Gastrocnemius medialis (tissue), 4 donors: ENCODE data around the gene KIR3DL1. TPM values are rescaled to one million over a fixed set of nuclear protein-coding genes. Genes with fewer than 3 reads are reported as not detected.

Experiments
- ATAC-seq, 2 donors: fragments of 150-250 bp; one replicate each; pipeline ENCODE4 v1.9.1; 2016
- DNase-seq, 2 donors: peaks; one replicate each; pipeline ENCODE4 v3.0.0-alpha.2; 2019
- H3K27ac ChIP-seq, 4 donors: fragments of 200-600 bp; sonication (generic); 1 replicate in 1 of 4; 2 replicates in 3 of 4; pipeline ENCODE4 v1.5.1; 2016 to 2018; ENCODE audit warnings: mild to moderate bottlenecking in 2 of 4, moderate library complexity in 1 of 4
- H3K27me3 ChIP-seq, 3 donors: fragments of 200-600 bp; sonication (generic) in 2 of 3; 1 replicate in 1 of 3; 2 replicates in 2 of 3; pipeline versions ENCODE4 v1.5.1 to v1.6.0; 2016 to 2019; ENCODE audit warnings: mild to moderate bottlenecking in 1 of 3, moderate library complexity in 1 of 3
- H3K36me3 ChIP-seq, 2 donors: fragments of 200-600 bp; sonication (generic) in 1 of 2; one replicate each; pipeline ENCODE4 v1.5.1; 2017 to 2018
- H3K4me1 ChIP-seq, 2 donors: fragments of 200-600 bp; sonication (generic) in 1 of 2; one replicate each; pipeline ENCODE4 v1.5.1; 2016 to 2017; ENCODE audit warnings: mild to moderate bottlenecking in 2 of 2
- H3K4me3 ChIP-seq, 4 donors: fragments of 200-600 bp; sonication (generic) in 3 of 4; 1 replicate in 1 of 4; 2 replicates in 3 of 4; pipeline ENCODE4 v1.5.1; 2016 to 2019; ENCODE audit warnings: mild to moderate bottlenecking in 2 of 4
- H3K9me3 ChIP-seq, 3 donors: fragments of 200-600 bp; sonication (generic) in 2 of 3; 1 replicate in 1 of 3; 2 replicates in 2 of 3; pipeline ENCODE4 v1.5.1; 2016 to 2019
- POLR2A ChIP-seq, 2 donors: fragments of 450-650 bp; IDR thresholded peaks; one replicate each; pipeline ENCODE4 v1.6.1; 2017; ENCODE audit warnings: antibody characterized with exemption in 2 of 2, mild to moderate bottlenecking in 2 of 2, moderate library complexity in 2 of 2
- in situ Hi-C, 4 donors: fragments of 200-750 bp; cut with MboI; loops; one replicate each; pipeline versions ENCODE4 v1.15.0 to v1.8.0; 2017; ENCODE audit warnings: low sequenced_read_pairs in 4 of 4
- intact Hi-C: fragments of 100-400 bp; cut with DNase I; formaldehyde crosslinking; loops from one replicate; pipeline ENCODE4 v1.15.1; 2023; ENCODE audit warnings: low total_unique reads
- total RNA-seq, 4 donors: library from RNA; depleted of rRNA; stranded (reverse); fragments of >200 nt; gene quantifications; one replicate each; pipeline versions ENCODE4 v1.1.0 to v1.2.3, GENCODE V29; 2016
- TF ChIP-seq, protein P1 (sequence below), 5 experiments: fragments of 450-650 bp in 3 of 5; fragments of 200-600 bp in 2 of 5; sonication (generic) in 2 of 5; IDR thresholded peaks in 4 of 5; conservative IDR thresholded peaks in 1 of 5; 1 replicate in 4 of 5; 2 replicates in 1 of 5; pipeline ENCODE4 v1.5.1; 2016 to 2019; ENCODE audit warnings: antibody characterized with exemption in 5 of 5, mild to moderate bottlenecking in 3 of 5, moderate library complexity in 3 of 5

The KIR3DL1 gene
- total RNA-seq, 4 donors from 2014 or later = 0.36 TPM; not detected in 3

DNA sequence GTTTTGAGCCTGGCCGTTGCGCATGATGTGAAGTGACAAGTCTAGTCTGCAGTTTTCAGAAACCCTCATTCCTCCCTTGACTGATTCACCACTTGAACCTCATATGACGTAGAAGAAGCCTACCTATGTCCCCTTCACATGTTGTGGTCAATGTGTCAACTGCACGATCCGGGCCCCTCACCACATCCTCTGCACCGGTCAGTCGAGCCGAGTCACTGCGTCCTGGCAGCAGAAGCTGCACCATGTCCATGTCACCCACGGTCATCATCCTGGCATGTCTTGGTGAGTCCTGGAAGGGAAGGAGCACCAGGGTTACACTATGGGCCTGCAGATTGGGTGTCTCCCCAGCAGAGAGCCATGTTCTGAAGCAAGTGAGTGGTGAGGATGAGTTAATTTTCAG lies 12.9 kb upstream of the KIR3DL1 start, which contains the start of gene KIR2DL4:
Gene KIR2DL4 (plus strand): TSS at position 201 of the 400 bp plus-strand sequence. CDS start 42 bp downstream, at position 243.
- TF ChIP-seq, protein P1, sequence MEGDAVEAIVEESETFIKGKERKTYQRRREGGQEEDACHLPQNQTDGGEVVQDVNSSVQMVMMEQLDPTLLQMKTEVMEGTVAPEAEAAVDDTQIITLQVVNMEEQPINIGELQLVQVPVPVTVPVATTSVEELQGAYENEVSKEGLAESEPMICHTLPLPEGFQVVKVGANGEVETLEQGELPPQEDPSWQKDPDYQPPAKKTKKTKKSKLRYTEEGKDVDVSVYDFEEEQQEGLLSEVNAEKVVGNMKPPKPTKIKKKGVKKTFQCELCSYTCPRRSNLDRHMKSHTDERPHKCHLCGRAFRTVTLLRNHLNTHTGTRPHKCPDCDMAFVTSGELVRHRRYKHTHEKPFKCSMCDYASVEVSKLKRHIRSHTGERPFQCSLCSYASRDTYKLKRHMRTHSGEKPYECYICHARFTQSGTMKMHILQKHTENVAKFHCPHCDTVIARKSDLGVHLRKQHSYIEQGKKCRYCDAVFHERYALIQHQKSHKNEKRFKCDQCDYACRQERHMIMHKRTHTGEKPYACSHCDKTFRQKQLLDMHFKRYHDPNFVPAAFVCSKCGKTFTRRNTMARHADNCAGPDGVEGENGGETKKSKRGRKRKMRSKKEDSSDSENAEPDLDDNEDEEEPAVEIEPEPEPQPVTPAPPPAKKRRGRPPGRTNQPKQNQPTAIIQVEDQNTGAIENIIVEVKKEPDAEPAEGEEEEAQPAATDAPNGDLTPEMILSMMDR (IDR thresholded peaks at IDR 0.05 in 4 of 5, conservative IDR thresholded peaks at IDR 0.05 in 1 of 5) = no peak
- TF ChIP-seq POLR2A (IDR thresholded peaks at IDR 0.05) = no peak
- H3K9me3 ChIP-seq = peaks cover 0 to 6% (median 0%) of the 10 kb centered on the region in 3 donors
- no peak within 1 kb of the TSS for H3K27ac ChIP-seq
- H3K4me3 ChIP-seq = no peak within 1 kb of the TSS
- in situ Hi-C loops (no loop called here), intact Hi-C loops (no loop called here)
- no peaks in the 10 kb centered on the region for H3K36me3 ChIP-seq
- DNase-seq (no peak), ATAC-seq (no peak)
- no peaks in the 10 kb centered on the region for H3K27me3 ChIP-seq
- H3K4me1 ChIP-seq = no peaks in the 10 kb centered on the region

DNA sequence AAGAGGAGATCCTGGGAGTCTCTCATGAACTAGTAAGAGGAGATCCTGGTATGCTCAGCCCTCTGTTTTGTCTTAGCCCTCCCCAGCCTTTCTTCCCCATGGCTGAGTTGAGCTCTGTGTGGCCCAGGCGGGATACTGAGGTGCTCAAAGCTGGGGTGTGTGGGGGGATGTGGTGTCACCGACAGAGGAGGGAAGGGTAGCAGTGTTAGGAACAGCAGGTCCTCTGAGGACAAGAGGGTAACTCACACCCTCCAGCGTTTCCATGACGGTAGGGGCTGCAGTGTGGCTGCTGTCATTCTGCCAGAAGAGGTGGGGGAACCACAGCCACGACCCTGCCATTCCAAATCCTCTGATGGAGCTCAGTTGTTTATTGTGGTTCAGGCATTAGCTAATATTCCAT lies 12.2 kb upstream of the KIR3DL1 start:
- in situ Hi-C loops (no loop called here), intact Hi-C loops (no loop called here)
- no peak overlapping the region for H3K27ac ChIP-seq
- H3K4me1 ChIP-seq = no peaks in the 10 kb centered on the region
- peaks cover 0 to under 1% (median 0%) of the 10 kb centered on the region in 3 donors for H3K9me3 ChIP-seq
- ATAC-seq (no peak), DNase-seq (no peak)
- H3K36me3 ChIP-seq = no peaks in the 10 kb centered on the region
- no peak overlapping the region for H3K4me3 ChIP-seq
- H3K27me3 ChIP-seq = no peaks in the 10 kb centered on the region
- no peak for TF ChIP-seq POLR2A (IDR thresholded peaks at IDR 0.05)
- TF ChIP-seq, protein P1 (IDR thresholded peaks at IDR 0.05 in 4 of 5, conservative IDR thresholded peaks at IDR 0.05 in 1 of 5) = no peak

DNA sequence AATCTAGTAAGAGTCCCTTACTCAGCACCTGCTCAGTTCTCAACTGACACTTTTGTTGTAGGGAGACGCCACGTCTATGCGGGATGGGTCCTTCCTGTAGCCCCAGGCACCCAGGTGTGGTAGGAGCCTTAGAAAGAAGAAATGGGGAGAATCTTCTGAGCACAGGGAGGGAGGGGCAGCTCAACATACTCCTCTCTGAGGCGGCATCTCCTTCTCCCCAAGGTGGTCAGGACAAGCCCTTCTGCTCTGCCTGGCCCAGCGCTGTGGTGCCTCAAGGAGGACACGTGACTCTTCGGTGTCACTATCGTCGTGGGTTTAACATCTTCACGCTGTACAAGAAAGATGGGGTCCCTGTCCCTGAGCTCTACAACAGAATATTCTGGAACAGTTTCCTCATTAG lies 11.7 kb upstream of the KIR3DL1 start:
- in situ Hi-C loops (no loop called here), intact Hi-C loops (no loop called here)
- Histone ChIP-seq H3K27me3 (no peaks in the 10 kb centered on the region), H3K27ac (no peak overlapping the region), H3K9me3 (no peaks in the 10 kb centered on the region), H3K4me1 (no peaks in the 10 kb centered on the region), H3K4me3 (no peak overlapping the region), H3K36me3 (no peaks in the 10 kb centered on the region)
- no peak for DNase-seq
- TF ChIP-seq POLR2A (IDR thresholded peaks at IDR 0.05) = no peak
- TF ChIP-seq, protein P1 (IDR thresholded peaks at IDR 0.05 in 4 of 5, conservative IDR thresholded peaks at IDR 0.05 in 1 of 5) = no peak
- ATAC-seq = no peak

DNA sequence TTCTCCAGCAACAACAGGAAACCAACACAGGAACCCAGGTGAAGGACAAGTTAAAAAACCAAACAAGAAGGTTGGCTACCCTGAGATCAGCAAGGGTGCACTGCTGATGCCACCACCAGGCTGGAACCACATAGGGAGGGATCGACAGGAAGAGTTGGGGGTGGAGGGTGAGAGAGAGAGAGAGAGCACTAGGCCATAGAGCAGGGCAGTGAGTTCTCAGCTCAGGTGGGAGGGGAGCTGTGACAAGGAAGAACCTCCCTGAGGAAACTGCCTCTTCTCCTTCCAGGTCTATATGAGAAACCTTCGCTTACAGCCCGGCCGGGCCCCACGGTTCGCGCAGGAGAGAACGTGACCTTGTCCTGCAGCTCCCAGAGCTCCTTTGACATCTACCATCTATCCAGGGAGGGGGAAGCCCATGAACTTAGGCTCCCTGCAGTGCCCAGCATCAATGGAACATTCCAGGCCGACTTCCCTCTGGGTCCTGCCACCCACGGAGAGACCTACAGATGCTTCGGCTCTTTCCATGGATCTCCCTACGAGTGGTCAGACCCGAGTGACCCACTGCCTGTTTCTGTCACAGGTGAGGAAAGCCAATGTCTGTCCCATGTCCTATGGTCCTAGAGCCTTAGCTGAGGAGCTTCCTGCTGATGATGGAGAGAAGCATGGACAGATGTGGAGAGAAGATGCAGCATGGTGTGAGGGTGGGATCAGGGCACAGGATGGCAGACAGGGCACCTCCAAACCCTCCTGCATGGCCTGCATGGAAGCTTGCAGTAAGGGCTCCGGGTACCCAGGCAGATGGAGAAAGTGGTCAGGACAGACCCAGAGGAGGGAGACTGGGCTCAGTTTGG lies 10.4 kb upstream of the KIR3DL1 start:
- Histone ChIP-seq H3K36me3 (no peaks in the 10 kb centered on the region), H3K4me3 (no peak overlapping the region), H3K27me3 (no peaks in the 10 kb centered on the region), H3K27ac (no peak overlapping the region), H3K4me1 (no peaks in the 10 kb centered on the region), H3K9me3 (no peaks in the 10 kb centered on the region)
- no peak for TF ChIP-seq POLR2A (IDR thresholded peaks at IDR 0.05)
- TF ChIP-seq, protein P1 (IDR thresholded peaks at IDR 0.05 in 4 of 5, conservative IDR thresholded peaks at IDR 0.05 in 1 of 5) = no peak
- DNase-seq (no peak), ATAC-seq (no peak)
- in situ Hi-C loops = no loop called here
- intact Hi-C loops = no loop called here
